B cell (primary cell): ENCODE results near the gene RASGRP2. TPM values are rescaled to one million over a fixed set of nuclear protein-coding genes. Genes with fewer than 3 reads are reported as not detected.

ENCODE experiments used
- ATAC-seq: fragments of 200-7000 bp; cut with Tn5 transposase; one replicate; pipeline ENCODE4 v1.10.0; 2021; ENCODE audit warnings: low read depth, mild to moderate bottlenecking, moderate number of reproducible peaks, moderate library complexity
- CTCF ChIA-PET: fragments of 350-600 bp; sonication (Branson Sonifier 250); formaldehyde crosslinking; loops from one replicate; lab custom pipeline; 2021; ENCODE audit warnings: antibody characterized with exemption, inconsistent platforms; lab: Charles Lee
- POLR2A ChIA-PET: fragments of 350-600 bp; sonication (Branson Sonifier 250); formaldehyde crosslinking; loops from one replicate; lab custom pipeline; 2021; ENCODE audit warnings: antibody characterized with exemption; lab: Charles Lee
- DNase-seq: peaks from one replicate; pipeline ENCODE4 v3.0.0; 2013
- H2AFZ ChIP-seq: 2 replicates; pipeline ENCODE4 v1.6.1; 2012; ENCODE audit warnings: mild to moderate bottlenecking, low read depth, low read length; ENCODE audit not compliant: insufficient read depth, poor library complexity, severe bottlenecking
- H3K27ac ChIP-seq, 2 donors: 1 replicate in 1 of 2; 2 replicates in 1 of 2; pipeline ENCODE4 v1.5.1; 2012 to 2013; ENCODE audit warnings: low read length in 2 of 2, mild to moderate bottlenecking in 2 of 2, moderate library complexity in 1 of 2
- H3K27me3 ChIP-seq, 4 experiments: fragments of 200-600 bp in 1 of 4; sonication (generic) in 1 of 4; replicated peaks in 1 of 4; 1 replicate in 2 of 4; 2 replicates in 2 of 4; pipeline versions ENCODE4 v1.6.1 to v1.7.0; 2013 to 2016; ENCODE audit warnings: low read length in 3 of 4, mild to moderate bottlenecking in 2 of 4, mixed read lengths in 1 of 4, moderate library complexity in 1 of 4; ENCODE audit not compliant: insufficient read depth in 4 of 4, control insufficient read depth in 3 of 4; ENCODE audit errors: control extremely low read depth in 1 of 4
- H3K36me3 ChIP-seq, 2 experiments: replicated peaks in 1 of 2; 1 replicate in 1 of 2; 2 replicates in 1 of 2; pipeline versions ENCODE4 v1.6.1 to v1.7.1; 2013; ENCODE audit warnings: low read length in 1 of 2; ENCODE audit not compliant: insufficient read depth in 2 of 2, control insufficient read depth in 1 of 2; ENCODE audit errors: control extremely low read depth in 1 of 2, extremely low read depth in 1 of 2
- H3K4me1 ChIP-seq, 2 donors: fragments of 200-600 bp in 1 of 2; sonication (generic) in 1 of 2; 1 replicate in 1 of 2; 2 replicates in 1 of 2; pipeline versions ENCODE4 v1.5.1 to v1.6.1; 2013 to 2017; ENCODE audit warnings: low read length in 2 of 2; ENCODE audit not compliant: control insufficient read depth in 2 of 2, insufficient read depth in 2 of 2
- H3K4me2 ChIP-seq: replicated peaks from 2 replicates; pipeline ENCODE3; 2012; ENCODE audit warnings: mild to moderate bottlenecking, low read depth, low read length; ENCODE audit not compliant: poor library complexity, severe bottlenecking
- H3K4me3 ChIP-seq, 5 experiments: fragments of 200-600 bp in 1 of 5; sonication (generic) in 1 of 5; 1 replicate in 3 of 5; 2 replicates in 2 of 5; pipeline versions ENCODE4 v1.5.1 to v1.7.0; 2011 to 2016; ENCODE audit warnings: low read length in 4 of 5, mild to moderate bottlenecking in 4 of 5, low read depth in 2 of 5, control low read depth in 1 of 5, moderate library complexity in 1 of 5; ENCODE audit not compliant: insufficient read depth in 1 of 5; ENCODE audit errors: control extremely low read depth in 1 of 5, extremely low read depth in 1 of 5
- H3K79me2 ChIP-seq: fragments of 200-600 bp; sonication (generic); one replicate; pipeline ENCODE4 v1.6.0; 2016; ENCODE audit warnings: low read length; ENCODE audit not compliant: control insufficient read depth, insufficient read depth
- H3K9ac ChIP-seq: fragments of 200-600 bp; sonication (generic); 2 replicates; pipeline ENCODE4 v1.6.1; 2017; ENCODE audit warnings: mild to moderate bottlenecking, low read length, moderate library complexity
- H3K9me3 ChIP-seq, 3 donors: one replicate each; pipeline versions ENCODE4 v1.6.1 to v1.7.1; 2013; ENCODE audit warnings: low read length in 2 of 3; ENCODE audit not compliant: control insufficient read depth in 2 of 3, insufficient read depth in 1 of 3; ENCODE audit errors: control extremely low read depth in 1 of 3
- H4K20me1 ChIP-seq: 2 replicates; pipeline ENCODE4 v1.6.0; 2012; ENCODE audit warnings: mild to moderate bottlenecking, low read length; ENCODE audit not compliant: insufficient read depth, control insufficient read depth, poor library complexity, severe bottlenecking
- H3K27ac Mint-ChIP-seq: one replicate; pipeline ENCODE4 v1.8.0; 2021; ENCODE audit warnings: mixed read lengths
- H3K27me3 Mint-ChIP-seq: one replicate; pipeline ENCODE4 v1.8.0; 2021; ENCODE audit warnings: mixed read lengths
- H3K4me1 Mint-ChIP-seq: one replicate; pipeline ENCODE4 v1.8.0; 2021; ENCODE audit warnings: mixed read lengths
- H3K4me3 Mint-ChIP-seq: one replicate; pipeline ENCODE4 v1.8.0; 2021; ENCODE audit warnings: mixed read lengths
- H3K9me3 Mint-ChIP-seq: one replicate; pipeline ENCODE4 v1.8.0; 2022; ENCODE audit warnings: mixed read lengths; ENCODE audit not compliant: insufficient read depth
- EZH2 ChIP-seq: IDR thresholded peaks from 2 replicates; pipeline ENCODE4 v1.6.1; 2012; ENCODE audit warnings: borderline replicate concordance, low read depth, mild to moderate bottlenecking, moderate library complexity, low read length; ENCODE audit not compliant: insufficient read depth, poor library complexity, severe bottlenecking
- WGBS: methylation state at CpG from one replicate; pipeline ENCODE4 v1.1.5; 2013; ENCODE audit warnings: missing lambda C conversion rate; ENCODE audit not compliant: insufficient coverage; 5-methylcytosine and 5-hydroxymethylcytosine counted together
- intact Hi-C: fragments of 100-400 bp; cut with micrococcal nuclease; formaldehyde crosslinking; loops from one replicate; pipeline ENCODE4 v1.10.0; 2022
- polyA plus RNA-seq: library from polyadenylated mRNA; depleted of rRNA; stranded (reverse); fragments of >200 nt; gene quantifications from 2 replicates; pipeline ENCODE4 v1.2.3, GENCODE V29; 2012
- total RNA-seq, 2 donors: library from RNA; stranded (reverse); fragments of 120-200 nt in 1 of 2; gene quantifications; 1 replicate in 1 of 2; 2 replicates in 1 of 2; pipeline versions ENCODE4 v1.2.3 to v1.2.4, GENCODE V29; 2013 to 2022
- TF ChIP-seq, protein P1 (sequence below): fragments of 200-600 bp; IDR thresholded peaks from one replicate; pipeline ENCODE4 v1.8.0; 2022; ENCODE audit warnings: antibody characterized with exemption, mild to moderate bottlenecking

The RASGRP2 gene
- total and polyA plus RNA-seq, 2 donors (not counting 1 experiment from before 2014, with no cell fraction given) = 628 to 1,139 TPM

DNA sequence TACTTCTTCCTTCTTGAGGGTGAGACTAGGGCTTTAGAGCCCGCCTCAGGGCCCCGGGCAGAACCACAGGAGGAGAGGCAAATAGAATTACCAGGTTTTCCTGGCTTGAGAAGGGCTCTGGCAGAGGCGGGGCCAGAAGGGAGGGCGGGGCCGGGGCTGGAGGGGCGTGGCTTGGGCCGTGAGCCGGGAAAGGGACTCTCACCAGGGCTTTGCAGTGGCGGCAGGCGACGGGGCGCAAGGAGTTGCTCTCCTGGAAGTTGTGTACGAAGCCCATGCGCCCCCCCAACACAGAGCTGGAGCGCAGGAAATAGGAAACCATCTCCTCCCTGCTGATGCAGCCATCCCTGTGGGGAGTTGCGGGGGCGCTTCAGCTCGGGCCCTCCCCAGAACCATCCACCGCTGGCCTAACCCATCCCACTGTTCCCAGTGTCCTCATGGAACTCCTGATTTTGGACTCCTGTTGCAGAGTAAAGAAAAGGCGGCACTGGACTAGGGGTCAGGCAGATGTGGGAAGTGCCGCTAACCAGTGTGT lies 14.0 kb downstream of the RASGRP2 start:
- no peak for ATAC-seq
- H3K27ac ChIP-seq = no peak overlapping the region
- H4K20me1 ChIP-seq = peaks cover 88% of the 10 kb centered on the region
- H3K79me2 ChIP-seq = peaks cover 6% of the 10 kb centered on the region
- H3K4me1 ChIP-seq = peaks cover 0 to 1% of the 10 kb centered on the region in 2 donors
- no peaks in the 10 kb centered on the region for H3K9me3 ChIP-seq
- H3K36me3 ChIP-seq = peaks cover 2 to 76% of the 10 kb centered on the region in 2 experiments
- no peak for DNase-seq
- CTCF ChIA-PET = no interaction called here
- POLR2A ChIA-PET = no interaction called here
- 80% methylated on average over 18 of the region's 21 CpGs for WGBS
- H2AFZ ChIP-seq = no peak overlapping the region
- Mint-ChIP-seq H3K9me3 (no peaks in the 10 kb centered on the region), H3K4me1 (peaks cover 19% of the 10 kb centered on the region), H3K4me3 (no peak overlapping the region), H3K27me3 (no peaks in the 10 kb centered on the region), H3K27ac (peak overlapping the region; percentile 41)
- no peak overlapping the region for H3K4me2 ChIP-seq
- H3K4me3 ChIP-seq = no peak overlapping the region
- intact Hi-C loops = no loop called here
- H3K9ac ChIP-seq = no peak overlapping the region
- TF ChIP-seq, protein P1, sequence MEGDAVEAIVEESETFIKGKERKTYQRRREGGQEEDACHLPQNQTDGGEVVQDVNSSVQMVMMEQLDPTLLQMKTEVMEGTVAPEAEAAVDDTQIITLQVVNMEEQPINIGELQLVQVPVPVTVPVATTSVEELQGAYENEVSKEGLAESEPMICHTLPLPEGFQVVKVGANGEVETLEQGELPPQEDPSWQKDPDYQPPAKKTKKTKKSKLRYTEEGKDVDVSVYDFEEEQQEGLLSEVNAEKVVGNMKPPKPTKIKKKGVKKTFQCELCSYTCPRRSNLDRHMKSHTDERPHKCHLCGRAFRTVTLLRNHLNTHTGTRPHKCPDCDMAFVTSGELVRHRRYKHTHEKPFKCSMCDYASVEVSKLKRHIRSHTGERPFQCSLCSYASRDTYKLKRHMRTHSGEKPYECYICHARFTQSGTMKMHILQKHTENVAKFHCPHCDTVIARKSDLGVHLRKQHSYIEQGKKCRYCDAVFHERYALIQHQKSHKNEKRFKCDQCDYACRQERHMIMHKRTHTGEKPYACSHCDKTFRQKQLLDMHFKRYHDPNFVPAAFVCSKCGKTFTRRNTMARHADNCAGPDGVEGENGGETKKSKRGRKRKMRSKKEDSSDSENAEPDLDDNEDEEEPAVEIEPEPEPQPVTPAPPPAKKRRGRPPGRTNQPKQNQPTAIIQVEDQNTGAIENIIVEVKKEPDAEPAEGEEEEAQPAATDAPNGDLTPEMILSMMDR = no peak
- no peak for TF ChIP-seq EZH2
- no peaks in the 10 kb centered on the region for H3K27me3 ChIP-seq

DNA sequence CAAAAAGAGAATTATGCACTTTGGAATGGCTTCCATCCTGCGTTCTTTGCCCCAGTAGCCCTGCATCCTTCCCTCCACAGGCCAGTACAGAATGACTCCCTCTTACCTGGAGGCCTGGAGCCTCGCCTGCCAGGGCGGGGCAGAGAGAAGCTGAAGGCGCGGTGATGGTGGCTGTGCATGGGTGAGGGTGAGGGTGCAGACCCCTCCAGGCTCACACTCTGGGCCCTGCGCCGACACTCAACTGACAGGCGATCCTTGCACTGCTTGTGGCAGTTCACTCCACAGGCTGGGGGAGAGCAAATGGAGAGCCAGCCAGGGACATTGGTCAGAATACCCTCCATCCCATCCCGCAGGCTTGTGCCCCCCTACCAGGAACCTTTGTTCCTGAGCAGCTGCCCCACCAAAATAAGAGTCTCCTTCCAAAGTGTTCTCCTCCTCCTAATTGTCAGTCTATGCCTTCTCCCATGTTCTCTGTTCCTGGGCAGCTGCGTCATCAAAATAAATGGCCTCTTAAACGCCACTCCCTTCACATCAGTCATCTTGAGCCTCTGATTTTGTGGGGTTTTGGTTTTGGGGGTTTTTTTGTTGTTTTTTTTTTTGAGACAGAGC lies 15.1 kb downstream of the RASGRP2 start:
- Histone ChIP-seq H3K4me2 (no peak overlapping the region), H2AFZ (no peak overlapping the region), H3K9ac (no peak overlapping the region), H3K9me3 (no peaks in the 10 kb centered on the region), H3K4me1 (peaks cover 8 to 12% of the 10 kb centered on the region in 2 donors), H3K4me3 (no peak overlapping the region), H3K36me3 (peaks cover 0 to 66% of the 10 kb centered on the region in 2 experiments), H3K79me2 (peaks cover 6% of the 10 kb centered on the region), H3K27ac (no peak overlapping the region), H3K27me3 (no peaks in the 10 kb centered on the region), H4K20me1 (peaks cover 88% of the 10 kb centered on the region)
- Mint-ChIP-seq H3K4me1 (peaks cover 23% of the 10 kb centered on the region), H3K4me3 (no peak overlapping the region), H3K27me3 (no peaks in the 10 kb centered on the region), H3K9me3 (no peaks in the 10 kb centered on the region), H3K27ac (no peak overlapping the region)
- no peak for DNase-seq
- TF ChIP-seq, protein P1 = no peak
- no peak for TF ChIP-seq EZH2
- 100% methylated on average over 6 of the region's 11 CpGs for WGBS
- intact Hi-C loops = no loop called here
- CTCF ChIA-PET = interaction anchor here (0.7 kb wide), 1 partner anchor 33 kb away, joined by 6 read pairs; no protein-coding TSS in a partner anchor
- POLR2A ChIA-PET = interaction anchor here (0.5 to 0.6 kb wide), 2 partner anchors 10 to 13 kb away, joined by 3 read pairs; no protein-coding TSS in a partner anchor
- ATAC-seq = no peak
